ENCODE results near the gene BPIFB4.
A peak's percentile ranks its signal among the peaks of the same experiment; 100 is the strongest.
"Not testable (repeated sequence)": the region's sequence is repeated elsewhere in the genome, so short reads cannot be mapped to it uniquely, and the experiment has no call there.

Gene BPIFB4

GRCh38 chr20:33079259-33079658 lies at the start of gene BPIFB4:
TSS of gene BPIFB4 (plus strand) at chr20:33079643. CDS start at chr20:33081527, 1,884 bp downstream.
- DNase-seq (ENCODE audit: low read depth) = peak; percentile 56

GRCh38 chr20:33030076-33030475 lies 49.4 kb upstream of the BPIFB4 start:
- no peak for DNase-seq (ENCODE audit: low read depth)

GRCh38 chr20:33030569-33030968 lies 48.9 kb upstream of the BPIFB4 start:
- DNase-seq (ENCODE audit: low read depth) = no peak

GRCh38 chr20:33031531-33031930 lies 47.9 kb upstream of the BPIFB4 start, which contains the start of gene BPIFB6:
TSS of gene BPIFB6 (plus strand) at chr20:33031648. CDS start at chr20:33031648, 0 bp downstream.
- no peak for DNase-seq (ENCODE audit: low read depth)

GRCh38 chr20:33032555-33032954 lies 46.9 kb upstream of the BPIFB4 start:
- DNase-seq (ENCODE audit: low read depth) = no peak

GRCh38 chr20:33033381-33033780 lies 46.1 kb upstream of the BPIFB4 start:
- no peak for DNase-seq (ENCODE audit: low read depth)

- no peak for DNase-seq (ENCODE audit: low read depth)
Measured at GRCh38 chr20:33034115-33034514, 45.3 kb upstream of the BPIFB4 start.

- no peak for DNase-seq (ENCODE audit: low read depth)
Measured at GRCh38 chr20:33034901-33035492, 44.4 kb upstream of the BPIFB4 start.

GRCh38 chr20:33037456-33037855 lies 42.0 kb upstream of the BPIFB4 start:
- no peak for DNase-seq (ENCODE audit: low read depth)

- DNase-seq (ENCODE audit: low read depth) = no peak
Measured at GRCh38 chr20:33038243-33038642, 41.2 kb upstream of the BPIFB4 start.

- no peak for DNase-seq (ENCODE audit: low read depth)
Measured at GRCh38 chr20:33042430-33042829, 37.0 kb upstream of the BPIFB4 start.

- DNase-seq (ENCODE audit: low read depth) = no peak
Measured at GRCh38 chr20:33042983-33043730, 36.3 kb upstream of the BPIFB4 start.

GRCh38 chr20:33043731-33044181 lies 35.7 kb upstream of the BPIFB4 start:
- DNase-seq (ENCODE audit: low read depth) = no peak

GRCh38 chr20:33045129-33045721 lies 34.2 kb upstream of the BPIFB4 start:
- DNase-seq (ENCODE audit: low read depth) = not testable (repeated sequence)

GRCh38 chr20:33046412-33046811 lies 33.0 kb upstream of the BPIFB4 start:
- DNase-seq (ENCODE audit: low read depth) = no peak

GRCh38 chr20:33051333-33051732 lies 28.1 kb upstream of the BPIFB4 start:
- DNase-seq (ENCODE audit: low read depth) = no peak

GRCh38 chr20:33053291-33054106 lies 25.9 kb upstream of the BPIFB4 start, which contains the start of gene BPIFB3:
TSS of gene BPIFB3 (plus strand) at chr20:33053903. CDS start at chr20:33055436, 1,533 bp downstream.
- no peak for DNase-seq (ENCODE audit: low read depth)

GRCh38 chr20:33054381-33054780 lies 25.1 kb upstream of the BPIFB4 start:
- no peak for DNase-seq (ENCODE audit: low read depth)

- DNase-seq (ENCODE audit: low read depth) = no peak
Measured at GRCh38 chr20:33054791-33055190, 24.7 kb upstream of the BPIFB4 start.

- no peak for DNase-seq (ENCODE audit: low read depth)
Measured at GRCh38 chr20:33059136-33059535, 20.3 kb upstream of the BPIFB4 start.

GRCh38 chr20:33059741-33060390 lies 19.6 kb upstream of the BPIFB4 start:
- DNase-seq (ENCODE audit: low read depth) = no peak

- DNase-seq (ENCODE audit: low read depth) = no peak
Measured at GRCh38 chr20:33061658-33062028, 17.8 kb upstream of the BPIFB4 start.

All from stromal cell of bone marrow (primary cell).